OCI-LY7 (cell line): ENCODE data around the gene CHD1L. TPM values are rescaled to one million over a fixed set of nuclear protein-coding genes. Genes with fewer than 3 reads are reported as not detected.

Source experiments
- BruUV-seq: library from RNA; stranded (reverse); fragments of 400-500 nt; replicated peaks from 2 replicates; lab custom pipeline; 2021; lab: Mats Ljungman, UMichigan
- CTCF ChIA-PET: fragments of 300-600 bp; sonication (Branson Sonifier 250); formaldehyde crosslinking; loops from one replicate; lab custom pipeline; 2022; ENCODE audit warnings: antibody characterized with exemption; ENCODE audit not compliant: unreplicated experiment; lab: Charles Lee
- POLR2A ChIA-PET: fragments of 300-600 bp; sonication (Branson Sonifier 250); formaldehyde crosslinking; loops from one replicate; lab custom pipeline; 2022; ENCODE audit warnings: antibody characterized with exemption; lab: Charles Lee
- DNase-seq: peaks from one replicate; pipeline ENCODE4 v3.0.0-alpha.2; 2015; ENCODE audit warnings: low spot score
- H2AFZ ChIP-seq: fragments of 200-600 bp; sonication (generic), shearing (Covaris generic); 2 replicates; pipeline ENCODE4 v1.6.1; 2014; ENCODE audit warnings: mild to moderate bottlenecking, antibody characterized with exemption, low read length, moderate library complexity
- H3K27ac ChIP-seq: fragments of 200-600 bp; sonication (generic); 2 replicates; pipeline ENCODE4 v1.5.1; 2014; ENCODE audit warnings: mixed run types, low read depth, mild to moderate bottlenecking, moderate library complexity, low read length, inconsistent platforms; ENCODE audit not compliant: poor library complexity, severe bottlenecking
- H3K36me3 ChIP-seq: fragments of 200-600 bp; sonication (generic); 2 replicates; pipeline ENCODE4 v1.6.1; 2014; ENCODE audit warnings: mild to moderate bottlenecking, antibody characterized with exemption, low read length, moderate library complexity, mixed read lengths; ENCODE audit not compliant: insufficient read depth
- H3K4me1 ChIP-seq: fragments of 200-600 bp; sonication (generic); 2 replicates; pipeline ENCODE4 v1.5.1; 2014; ENCODE audit warnings: mild to moderate bottlenecking, low read length; ENCODE audit not compliant: insufficient read depth, poor library complexity, severe bottlenecking
- H3K4me2 ChIP-seq: fragments of 200-600 bp; sonication (generic); 2 replicates; pipeline ENCODE4 v1.6.1; 2014; ENCODE audit warnings: mild to moderate bottlenecking, low read length
- H3K4me3 ChIP-seq: fragments of 200-600 bp; sonication (generic); 2 replicates; pipeline ENCODE4 v1.5.1; 2014; ENCODE audit warnings: mild to moderate bottlenecking, low read depth, low read length; ENCODE audit not compliant: poor library complexity, severe bottlenecking
- H3K79me2 ChIP-seq: fragments of 200-600 bp; sonication (generic); 2 replicates; pipeline ENCODE4 v1.6.1; 2016; ENCODE audit warnings: low read depth, mild to moderate bottlenecking, low read length, moderate library complexity, mixed read lengths; ENCODE audit not compliant: insufficient read depth
- H3K9me2 ChIP-seq: fragments of 200-600 bp; sonication (generic); 2 replicates; pipeline ENCODE4 v1.6.1; 2016; ENCODE audit warnings: mild to moderate bottlenecking, low read length, mixed read lengths; ENCODE audit not compliant: insufficient read depth
- H3K9me3 ChIP-seq: fragments of 200-600 bp; sonication (generic); 2 replicates; pipeline ENCODE4 v1.6.1; 2014; ENCODE audit warnings: mild to moderate bottlenecking, mixed run types, low read length, mixed read lengths
- H4K20me1 ChIP-seq: fragments of 200-600 bp; sonication (generic); 2 replicates; pipeline ENCODE4 v1.6.1; 2014; ENCODE audit warnings: mild to moderate bottlenecking, antibody characterized with exemption, low read length, moderate library complexity, mixed read lengths; ENCODE audit not compliant: insufficient read depth
- CTCF ChIP-seq: fragments of 200-600 bp; sonication (generic); conservative IDR thresholded peaks from 2 replicates; pipeline ENCODE4 v1.5.1; 2014; ENCODE audit warnings: mild to moderate bottlenecking, antibody characterized with exemption, low read length, moderate library complexity, mixed read lengths
- EZH2phosphoT487 ChIP-seq: fragments of 200-600 bp; sonication (generic); IDR thresholded peaks from 2 replicates; pipeline ENCODE4 v1.6.1; 2018; ENCODE audit warnings: low read depth, borderline replicate concordance, mild to moderate bottlenecking, mixed run types, antibody characterized with exemption, low read length, moderate library complexity, mixed read lengths
- intact Hi-C: fragments of 100-400 bp; cut with micrococcal nuclease; formaldehyde crosslinking; loops from one replicate; pipeline ENCODE4 v1.10.0; 2022; ENCODE audit not compliant: unreplicated experiment
- total RNA-seq, 2 experiments: library from RNA; depleted of rRNA in 1 of 2; stranded (reverse); fragments of >200 nt in 1 of 2; shearing (Covaris generic) in 1 of 2; gene quantifications; 2 replicates each; pipeline ENCODE4 v1.2.3, GENCODE V29; 2014 to 2022

The CHD1L gene
- total RNA-seq, 2 experiments from 2014 or later = 42.2 to 52.5 TPM

- H2AFZ ChIP-seq = no peak overlapping the region
- H3K4me1 ChIP-seq = no peaks in the 10 kb centered on the region
- H3K4me3 ChIP-seq = no peak overlapping the region
- no peak for DNase-seq
- H3K79me2 ChIP-seq = no peaks in the 10 kb centered on the region
- ChIA-PET POLR2A (no interaction called here), CTCF (no interaction called here)
- no peak overlapping the region for H3K27ac ChIP-seq
- H3K9me3 ChIP-seq = 0 out of 2 replicates have a peak, but pooled peaks cover 12% of the 10 kb centered on the region
- BruUV-seq = no TSS peak
- H3K9me2 ChIP-seq = no peaks in the 10 kb centered on the region
- no peaks in the 10 kb centered on the region for H4K20me1 ChIP-seq
- intact Hi-C loops = no loop called here
- no peaks in the 10 kb centered on the region for H3K36me3 ChIP-seq
- no peak for TF ChIP-seq EZH2phosphoT487
- no peak for TF ChIP-seq CTCF
- H3K4me2 ChIP-seq = no peak overlapping the region
These were observed 6.7 kb upstream of the CHD1L start for GRCh38 chr1:147235822-147236221.

DNA sequence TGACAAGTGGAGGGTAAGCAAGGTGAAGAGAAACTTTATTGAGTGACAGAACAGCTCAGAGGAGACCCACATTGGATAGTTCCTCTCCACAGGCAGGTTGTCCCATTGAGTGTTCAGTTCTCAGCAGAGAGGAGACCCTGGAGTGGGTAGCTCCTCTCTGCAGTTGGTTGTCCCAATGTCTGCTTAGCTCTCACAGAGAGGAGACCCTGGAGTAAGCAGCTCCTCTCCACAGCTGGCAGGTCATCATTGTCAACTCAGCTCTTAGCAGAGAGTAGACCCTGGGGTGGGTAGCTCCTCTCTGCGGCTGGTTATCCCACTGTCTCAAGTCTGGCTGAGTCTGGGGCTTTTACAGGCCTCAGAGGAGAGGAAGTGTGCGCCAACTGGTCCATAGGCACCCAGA is 6.0 kb upstream of the CHD1L start:
- POLR2A ChIA-PET = no interaction called here
- H3K4me3 ChIP-seq = no peak overlapping the region
- intact Hi-C loops = no loop called here

More for the DNA sequence above, 6.0 kb upstream of the CHD1L start:
- BruUV-seq = no TSS peak
- no peaks in the 10 kb centered on the region for H3K9me2 ChIP-seq
- CTCF ChIA-PET = no interaction called here
- no peaks in the 10 kb centered on the region for H3K79me2 ChIP-seq
- H2AFZ ChIP-seq = no peak overlapping the region
- H4K20me1 ChIP-seq = no peaks in the 10 kb centered on the region
- H3K9me3 ChIP-seq = 0 out of 2 replicates have a peak, but pooled peaks cover 12% of the 10 kb centered on the region
- H3K27ac ChIP-seq = no peak overlapping the region
- no peak overlapping the region for H3K4me2 ChIP-seq
- peak; percentile 23 for DNase-seq
- no peaks in the 10 kb centered on the region for H3K36me3 ChIP-seq
- TF ChIP-seq CTCF (no peak), EZH2phosphoT487 (no peak)
- peaks cover under 1% of the 10 kb centered on the region for H3K4me1 ChIP-seq
